Tibial nerve (tissue), 4 donors: Measurements from ENCODE around the gene SPATA31C2.

Experiments used
- CTCF ChIP-seq, 5 experiments: fragments of 200-600 bp in 3 of 5; fragments of 450-650 bp in 2 of 5; sonication (generic) in 3 of 5; IDR thresholded peaks; one replicate each; pipeline ENCODE4 v1.5.1; 2016 to 2019; ENCODE audit warnings: antibody characterized with exemption in 5 of 5, mild to moderate bottlenecking in 3 of 5, moderate library complexity in 2 of 5
- EP300 ChIP-seq, 2 donors: sonication (generic); formaldehyde crosslinking; IDR thresholded peaks; one replicate each; pipeline ENCODE4 v1.6.1; 2017; ENCODE audit warnings: antibody characterized with exemption in 2 of 2, mild to moderate bottlenecking in 1 of 2
- POLR2A ChIP-seq, 2 donors: fragments of 450-650 bp; IDR thresholded peaks; one replicate each; pipeline ENCODE4 v1.6.1; 2017; ENCODE audit warnings: antibody characterized with exemption in 2 of 2, mild to moderate bottlenecking in 2 of 2, moderate library complexity in 2 of 2

GRCh38 chr9:88106492-88106891 is 31.8 kb downstream of the SPATA31C2 start:
- TF ChIP-seq CTCF (IDR thresholded peaks at IDR 0.05) (peak; percentile 18 to 64 (median 28)), POLR2A (IDR thresholded peaks at IDR 0.05) (no peak), EP300 (IDR thresholded peaks at IDR 0.05) (no peak)
